B cell (primary cell): ENCODE measurements around the gene AGBL4. TPM values are rescaled to one million over a fixed set of nuclear protein-coding genes. Genes with fewer than 3 reads are reported as not detected.

ENCODE experiments used
- ATAC-seq: fragments of 200-7000 bp; cut with Tn5 transposase; one replicate; pipeline ENCODE4 v1.10.0; 2021; ENCODE audit warnings: low read depth, mild to moderate bottlenecking, moderate number of reproducible peaks, moderate library complexity
- CTCF ChIA-PET: fragments of 350-600 bp; sonication (Branson Sonifier 250); formaldehyde crosslinking; loops from one replicate; lab custom pipeline; 2021; ENCODE audit warnings: antibody characterized with exemption, inconsistent platforms; lab: Charles Lee
- POLR2A ChIA-PET: fragments of 350-600 bp; sonication (Branson Sonifier 250); formaldehyde crosslinking; loops from one replicate; lab custom pipeline; 2021; ENCODE audit warnings: antibody characterized with exemption; lab: Charles Lee
- DNase-seq: peaks from one replicate; pipeline ENCODE4 v3.0.0; 2013
- H2AFZ ChIP-seq: 2 replicates; pipeline ENCODE4 v1.6.1; 2012; ENCODE audit warnings: mild to moderate bottlenecking, low read depth, low read length; ENCODE audit not compliant: insufficient read depth, poor library complexity, severe bottlenecking
- H3K27ac ChIP-seq, 2 donors: 1 replicate in 1 of 2; 2 replicates in 1 of 2; pipeline ENCODE4 v1.5.1; 2012 to 2013; ENCODE audit warnings: low read length in 2 of 2, mild to moderate bottlenecking in 2 of 2, moderate library complexity in 1 of 2
- H3K27me3 ChIP-seq, 4 experiments: fragments of 200-600 bp in 1 of 4; sonication (generic) in 1 of 4; replicated peaks in 1 of 4; 1 replicate in 2 of 4; 2 replicates in 2 of 4; pipeline versions ENCODE4 v1.6.1 to v1.7.0; 2013 to 2016; ENCODE audit warnings: low read length in 3 of 4, mild to moderate bottlenecking in 2 of 4, mixed read lengths in 1 of 4, moderate library complexity in 1 of 4; ENCODE audit not compliant: insufficient read depth in 4 of 4, control insufficient read depth in 3 of 4; ENCODE audit errors: control extremely low read depth in 1 of 4
- H3K36me3 ChIP-seq, 2 experiments: replicated peaks in 1 of 2; 1 replicate in 1 of 2; 2 replicates in 1 of 2; pipeline versions ENCODE4 v1.6.1 to v1.7.1; 2013; ENCODE audit warnings: low read length in 1 of 2; ENCODE audit not compliant: insufficient read depth in 2 of 2, control insufficient read depth in 1 of 2; ENCODE audit errors: control extremely low read depth in 1 of 2, extremely low read depth in 1 of 2
- H3K4me1 ChIP-seq, 2 donors: fragments of 200-600 bp in 1 of 2; sonication (generic) in 1 of 2; 1 replicate in 1 of 2; 2 replicates in 1 of 2; pipeline versions ENCODE4 v1.5.1 to v1.6.1; 2013 to 2017; ENCODE audit warnings: low read length in 2 of 2; ENCODE audit not compliant: control insufficient read depth in 2 of 2, insufficient read depth in 2 of 2
- H3K4me2 ChIP-seq: replicated peaks from 2 replicates; pipeline ENCODE3; 2012; ENCODE audit warnings: mild to moderate bottlenecking, low read depth, low read length; ENCODE audit not compliant: poor library complexity, severe bottlenecking
- H3K4me3 ChIP-seq, 5 experiments: fragments of 200-600 bp in 1 of 5; sonication (generic) in 1 of 5; 1 replicate in 3 of 5; 2 replicates in 2 of 5; pipeline versions ENCODE4 v1.5.1 to v1.7.0; 2011 to 2016; ENCODE audit warnings: low read length in 4 of 5, mild to moderate bottlenecking in 4 of 5, low read depth in 2 of 5, control low read depth in 1 of 5, moderate library complexity in 1 of 5; ENCODE audit not compliant: insufficient read depth in 1 of 5; ENCODE audit errors: control extremely low read depth in 1 of 5, extremely low read depth in 1 of 5
- H3K79me2 ChIP-seq: fragments of 200-600 bp; sonication (generic); one replicate; pipeline ENCODE4 v1.6.0; 2016; ENCODE audit warnings: low read length; ENCODE audit not compliant: control insufficient read depth, insufficient read depth
- H3K9ac ChIP-seq: fragments of 200-600 bp; sonication (generic); 2 replicates; pipeline ENCODE4 v1.6.1; 2017; ENCODE audit warnings: mild to moderate bottlenecking, low read length, moderate library complexity
- H3K9me3 ChIP-seq, 3 donors: one replicate each; pipeline versions ENCODE4 v1.6.1 to v1.7.1; 2013; ENCODE audit warnings: low read length in 2 of 3; ENCODE audit not compliant: control insufficient read depth in 2 of 3, insufficient read depth in 1 of 3; ENCODE audit errors: control extremely low read depth in 1 of 3
- H4K20me1 ChIP-seq: 2 replicates; pipeline ENCODE4 v1.6.0; 2012; ENCODE audit warnings: mild to moderate bottlenecking, low read length; ENCODE audit not compliant: insufficient read depth, control insufficient read depth, poor library complexity, severe bottlenecking
- H3K27ac Mint-ChIP-seq: one replicate; pipeline ENCODE4 v1.8.0; 2021; ENCODE audit warnings: mixed read lengths
- H3K27me3 Mint-ChIP-seq: one replicate; pipeline ENCODE4 v1.8.0; 2021; ENCODE audit warnings: mixed read lengths
- H3K4me1 Mint-ChIP-seq: one replicate; pipeline ENCODE4 v1.8.0; 2021; ENCODE audit warnings: mixed read lengths
- H3K4me3 Mint-ChIP-seq: one replicate; pipeline ENCODE4 v1.8.0; 2021; ENCODE audit warnings: mixed read lengths
- H3K9me3 Mint-ChIP-seq: one replicate; pipeline ENCODE4 v1.8.0; 2022; ENCODE audit warnings: mixed read lengths; ENCODE audit not compliant: insufficient read depth
- EZH2 ChIP-seq: IDR thresholded peaks from 2 replicates; pipeline ENCODE4 v1.6.1; 2012; ENCODE audit warnings: borderline replicate concordance, low read depth, mild to moderate bottlenecking, moderate library complexity, low read length; ENCODE audit not compliant: insufficient read depth, poor library complexity, severe bottlenecking
- WGBS: methylation state at CpG from one replicate; pipeline ENCODE4 v1.1.5; 2013; ENCODE audit warnings: missing lambda C conversion rate; ENCODE audit not compliant: insufficient coverage; 5-methylcytosine and 5-hydroxymethylcytosine counted together
- intact Hi-C: fragments of 100-400 bp; cut with micrococcal nuclease; formaldehyde crosslinking; loops from one replicate; pipeline ENCODE4 v1.10.0; 2022
- polyA plus RNA-seq: library from polyadenylated mRNA; depleted of rRNA; stranded (reverse); fragments of >200 nt; gene quantifications from 2 replicates; pipeline ENCODE4 v1.2.3, GENCODE V29; 2012
- total RNA-seq, 2 donors: library from RNA; stranded (reverse); fragments of 120-200 nt in 1 of 2; gene quantifications; 1 replicate in 1 of 2; 2 replicates in 1 of 2; pipeline versions ENCODE4 v1.2.3 to v1.2.4, GENCODE V29; 2013 to 2022
- TF ChIP-seq, protein P1 (sequence below): fragments of 200-600 bp; IDR thresholded peaks from one replicate; pipeline ENCODE4 v1.8.0; 2022; ENCODE audit warnings: antibody characterized with exemption, mild to moderate bottlenecking

The AGBL4 gene
- total and polyA plus RNA-seq, 2 donors (not counting 1 experiment from before 2014, with no cell fraction given) = 0.07 to 0.12 TPM

DNA sequence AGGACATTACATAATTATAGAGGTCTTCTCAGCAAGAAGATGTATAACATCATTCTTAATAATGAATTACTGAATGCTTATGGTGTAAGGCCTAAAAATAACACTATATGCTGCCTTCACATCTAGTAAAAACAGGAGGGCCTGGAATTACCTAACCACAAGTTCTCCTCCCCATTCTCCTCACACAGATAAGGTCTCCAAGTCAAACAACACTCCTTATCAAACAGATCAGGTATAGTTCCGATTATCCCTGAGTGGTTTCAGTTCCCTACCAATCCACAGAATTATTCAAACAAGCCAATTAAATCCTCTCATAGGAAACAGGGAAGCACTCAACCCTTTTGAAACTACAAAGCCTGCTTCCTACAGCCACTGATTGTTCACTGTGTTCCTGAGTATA lies 4.0 kb upstream of the AGBL4 start:
- DNase-seq (no peak), ATAC-seq (no peak)
- Histone ChIP-seq H3K27me3 (peaks cover 0 to 14% (median 9%) of the 10 kb centered on the region in 4 experiments), H3K4me2 (no peak overlapping the region), H3K4me3 (no peak overlapping the region), H4K20me1 (no peaks in the 10 kb centered on the region), H2AFZ (no peak overlapping the region), H3K36me3 (no peaks in the 10 kb centered on the region), H3K27ac (no peak overlapping the region), H3K9ac (no peak overlapping the region), H3K9me3 (peaks cover 0 to 10% (median 0%) of the 10 kb centered on the region in 3 donors), H3K4me1 (peaks cover 4 to 5% of the 10 kb centered on the region in 2 donors), H3K79me2 (no peaks in the 10 kb centered on the region)
- Mint-ChIP-seq H3K27me3 (peaks cover 11% of the 10 kb centered on the region), H3K9me3 (no peaks in the 10 kb centered on the region), H3K4me3 (no peak overlapping the region), H3K27ac (no peak overlapping the region), H3K4me1 (peaks cover 4% of the 10 kb centered on the region)
- 100% methylated on average over 1 of the region's 1 CpG for WGBS
- TF ChIP-seq EZH2 = no peak
- TF ChIP-seq, protein P1, sequence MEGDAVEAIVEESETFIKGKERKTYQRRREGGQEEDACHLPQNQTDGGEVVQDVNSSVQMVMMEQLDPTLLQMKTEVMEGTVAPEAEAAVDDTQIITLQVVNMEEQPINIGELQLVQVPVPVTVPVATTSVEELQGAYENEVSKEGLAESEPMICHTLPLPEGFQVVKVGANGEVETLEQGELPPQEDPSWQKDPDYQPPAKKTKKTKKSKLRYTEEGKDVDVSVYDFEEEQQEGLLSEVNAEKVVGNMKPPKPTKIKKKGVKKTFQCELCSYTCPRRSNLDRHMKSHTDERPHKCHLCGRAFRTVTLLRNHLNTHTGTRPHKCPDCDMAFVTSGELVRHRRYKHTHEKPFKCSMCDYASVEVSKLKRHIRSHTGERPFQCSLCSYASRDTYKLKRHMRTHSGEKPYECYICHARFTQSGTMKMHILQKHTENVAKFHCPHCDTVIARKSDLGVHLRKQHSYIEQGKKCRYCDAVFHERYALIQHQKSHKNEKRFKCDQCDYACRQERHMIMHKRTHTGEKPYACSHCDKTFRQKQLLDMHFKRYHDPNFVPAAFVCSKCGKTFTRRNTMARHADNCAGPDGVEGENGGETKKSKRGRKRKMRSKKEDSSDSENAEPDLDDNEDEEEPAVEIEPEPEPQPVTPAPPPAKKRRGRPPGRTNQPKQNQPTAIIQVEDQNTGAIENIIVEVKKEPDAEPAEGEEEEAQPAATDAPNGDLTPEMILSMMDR = no peak
- ChIA-PET POLR2A (no interaction called here), CTCF (no interaction called here)
- intact Hi-C loops = no loop called here

DNA sequence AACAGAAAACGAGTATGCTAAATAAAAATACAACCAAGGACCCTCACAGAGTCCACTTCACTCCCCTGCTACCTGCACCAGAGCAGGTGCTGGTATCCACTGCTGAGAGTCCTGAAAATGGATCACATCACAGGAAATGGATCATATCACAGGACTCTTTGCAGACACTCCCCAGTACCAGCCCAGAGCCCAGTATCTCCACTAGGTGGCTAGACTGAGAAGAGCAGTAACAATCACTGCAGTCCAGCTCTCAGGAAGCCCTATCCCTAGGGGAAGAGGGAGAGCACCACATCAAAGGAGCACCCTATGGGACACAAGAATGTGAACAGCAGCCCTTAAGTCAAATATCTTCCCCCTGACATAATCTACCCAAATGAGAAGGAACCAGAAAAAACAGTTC lies 28.0 kb downstream of the AGBL4 start:
- H3K27me3 ChIP-seq = no peaks in the 10 kb centered on the region
- H3K4me2 ChIP-seq = no peak overlapping the region

More for the DNA sequence above, 28.0 kb downstream of the AGBL4 start:
- H3K4me3 ChIP-seq = no peak overlapping the region
- ChIA-PET POLR2A (no interaction called here), CTCF (no interaction called here)
- Mint-ChIP-seq H3K27ac (no peak overlapping the region), H3K4me1 (no peaks in the 10 kb centered on the region), H3K4me3 (no peak overlapping the region), H3K9me3 (peaks cover 4% of the 10 kb centered on the region), H3K27me3 (no peaks in the 10 kb centered on the region)
- no peaks in the 10 kb centered on the region for H3K79me2 ChIP-seq
- peaks cover 0 to 10% (median 2%) of the 10 kb centered on the region in 3 donors for H3K9me3 ChIP-seq
- no peak for ATAC-seq
- no peaks in the 10 kb centered on the region for H4K20me1 ChIP-seq
- H2AFZ ChIP-seq = no peak overlapping the region
- no peaks in the 10 kb centered on the region for H3K4me1 ChIP-seq
- no peak overlapping the region for H3K9ac ChIP-seq
- TF ChIP-seq, protein P1 = no peak
- no peak for TF ChIP-seq EZH2
- 45% methylated on average over 1 of the region's 1 CpG for WGBS
- intact Hi-C loops = no loop called here
- H3K27ac ChIP-seq = no peak overlapping the region
- no peaks in the 10 kb centered on the region for H3K36me3 ChIP-seq
- no peak for DNase-seq
